Measurements from ENCODE around the gene KCNT2.
A peak's percentile ranks its signal among the peaks of the same experiment; 100 is the strongest.

The KCNT2 gene

GRCh38 chr1:196387766-196388165 lies 220.5 kb downstream of the KCNT2 start:
- DNase-seq: no peak

- no peak for DNase-seq
These were observed 223.1 kb downstream of the KCNT2 start for GRCh38 chr1:196385109-196385508.

- no peak for DNase-seq
These were observed 225.9 kb downstream of the KCNT2 start for GRCh38 chr1:196382383-196382782.

DNA sequence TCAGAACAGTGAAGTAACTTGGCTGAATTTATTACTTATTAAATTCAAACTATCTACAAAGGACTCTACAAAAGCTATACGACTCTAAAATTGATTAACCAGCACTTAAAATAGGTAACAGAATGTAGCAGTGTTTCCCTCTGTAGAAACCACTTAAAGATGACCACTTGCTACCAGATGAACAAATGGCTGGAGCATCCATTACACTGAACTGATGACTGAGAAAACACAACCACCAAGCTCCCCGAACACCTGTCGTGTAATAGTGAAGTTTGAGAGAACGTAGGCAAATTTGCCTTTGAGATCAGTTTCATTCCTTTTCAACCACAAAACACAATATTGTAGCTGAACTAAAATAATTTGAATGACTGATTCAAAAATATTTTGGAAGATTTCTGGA lies 226.7 kb downstream of the KCNT2 start:
- DNase-seq: no peak

DNA sequence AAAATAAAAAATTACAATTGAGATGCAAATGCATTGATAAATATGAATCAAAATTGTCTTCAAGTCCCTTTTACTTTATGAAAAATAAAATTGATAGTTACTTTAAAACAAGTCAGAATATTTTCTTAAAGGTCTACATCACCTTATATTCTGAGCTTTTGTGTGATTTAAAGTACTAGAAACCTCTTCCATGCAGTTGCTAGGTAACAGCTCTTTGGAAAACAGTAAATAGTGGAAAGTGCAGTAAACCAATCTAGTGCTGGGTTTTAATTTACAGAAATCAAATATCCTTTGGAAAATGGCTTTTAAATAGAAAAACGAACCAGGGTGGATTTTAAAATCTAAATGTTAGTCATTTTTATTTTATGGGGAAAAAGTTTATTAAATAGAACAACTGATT lies 227.9 kb downstream of the KCNT2 start:
- DNase-seq: no peak

- no peak for DNase-seq
These were observed 230.4 kb downstream of the KCNT2 start for GRCh38 chr1:196377811-196378210.

DNA sequence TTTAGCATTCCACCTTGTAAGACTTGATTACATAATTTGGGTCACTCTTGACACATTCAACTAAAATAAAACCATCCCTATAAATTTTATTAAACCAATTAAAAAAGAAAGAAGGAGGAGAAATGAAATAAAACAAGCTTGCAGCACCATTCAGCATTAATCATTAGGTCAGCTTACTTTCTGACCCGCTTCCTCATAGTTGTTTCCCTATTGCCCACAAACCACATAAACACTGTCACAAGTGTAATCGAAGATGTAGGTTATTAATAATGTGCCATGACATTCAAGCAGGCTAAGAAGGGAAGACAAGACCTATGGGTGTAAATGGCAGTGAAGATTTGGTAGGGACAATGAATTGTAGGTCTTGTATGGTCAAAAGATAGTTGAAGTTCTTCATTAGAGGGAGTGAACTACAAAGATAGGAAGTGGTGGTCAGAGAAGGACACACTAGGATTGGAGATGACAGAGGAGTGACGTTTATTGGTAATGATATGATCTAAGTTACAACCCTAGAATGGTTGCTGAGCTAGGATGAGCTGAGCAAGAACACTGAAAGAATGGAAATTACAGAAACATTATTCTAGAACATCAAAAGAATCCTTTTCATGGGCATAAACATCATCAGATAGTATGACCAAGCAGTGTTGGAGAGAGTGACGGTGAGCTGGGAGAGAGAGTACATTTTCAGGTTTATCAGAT lies 231.5 kb downstream of the KCNT2 start:
- DNase-seq: no peak

DNA sequence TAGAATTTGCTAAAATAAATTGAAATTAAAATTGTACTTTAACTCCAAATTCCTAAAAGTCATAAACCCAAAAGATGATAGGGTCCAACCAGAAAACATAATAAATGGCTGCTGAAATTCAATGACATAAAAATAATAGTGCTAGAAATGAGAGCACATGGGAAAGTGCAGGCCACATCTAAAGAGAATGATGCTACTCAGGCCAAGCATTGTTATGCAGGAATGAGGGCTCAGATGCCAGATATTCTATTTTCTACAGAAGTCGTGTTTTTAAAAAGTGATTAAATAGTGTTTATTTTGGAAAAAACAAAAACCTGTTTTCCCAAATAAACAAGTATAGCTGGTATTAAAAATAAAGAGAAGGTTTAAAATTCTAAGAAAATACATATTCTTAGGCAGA lies 234.4 kb downstream of the KCNT2 start:
- no peak for DNase-seq

DNA sequence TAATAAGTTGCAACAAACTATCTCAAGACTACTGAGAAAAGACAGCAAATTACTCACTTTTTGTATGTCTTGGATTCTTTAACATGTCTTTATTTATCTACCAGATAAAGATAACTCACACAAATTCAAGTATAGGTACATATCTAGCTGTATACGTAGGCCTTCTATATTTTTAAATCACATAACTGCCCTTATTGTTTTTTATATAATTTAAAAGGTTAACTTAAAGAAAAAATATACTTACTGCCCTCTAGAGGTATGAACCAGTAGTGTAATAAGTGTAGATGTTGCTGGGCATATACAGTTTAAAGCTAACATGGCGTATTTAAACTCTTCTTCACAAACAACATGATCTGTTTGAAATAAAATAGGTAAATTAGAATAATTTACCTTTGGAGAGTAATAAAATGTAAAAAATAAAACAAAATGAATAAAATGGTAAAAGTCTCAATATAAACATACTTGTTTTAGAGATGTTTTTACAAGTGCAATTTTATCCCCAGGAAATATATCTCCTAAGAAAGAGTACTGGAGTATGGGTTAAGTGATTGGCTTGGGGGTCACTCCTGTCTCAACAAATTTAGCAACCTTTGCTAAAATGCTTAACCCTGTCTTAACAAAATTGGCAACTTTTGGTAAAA lies 235.2 kb downstream of the KCNT2 start:
- peak; percentile 17 for DNase-seq

DNA sequence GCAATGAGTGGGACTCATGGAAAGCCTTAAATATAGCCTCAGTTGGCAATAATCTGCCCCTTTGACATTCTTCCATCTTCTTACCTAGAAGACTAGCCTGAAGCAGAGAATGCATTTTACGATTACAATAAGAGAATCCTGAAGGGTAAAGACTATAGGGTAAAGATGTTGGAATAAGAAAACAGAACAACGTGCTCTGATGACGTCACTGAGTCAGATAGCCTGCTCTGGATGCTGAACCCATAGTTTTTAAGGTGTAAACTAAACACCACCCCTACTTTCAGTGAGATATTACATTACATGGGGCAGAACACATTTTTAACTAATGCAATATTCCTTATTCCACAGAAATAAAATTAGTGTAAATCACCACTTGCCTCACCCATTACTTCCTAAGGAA lies 240.4 kb downstream of the KCNT2 start:
- DNase-seq: no peak

GRCh38 chr1:196366817-196367495 lies 241.3 kb downstream of the KCNT2 start:
- DNase-seq: no peak

GRCh38 chr1:196361112-196361714 lies 247.0 kb downstream of the KCNT2 start:
- no peak for DNase-seq

GRCh38 chr1:196357913-196358312 lies 250.3 kb downstream of the KCNT2 start:
- no peak for DNase-seq

DNA sequence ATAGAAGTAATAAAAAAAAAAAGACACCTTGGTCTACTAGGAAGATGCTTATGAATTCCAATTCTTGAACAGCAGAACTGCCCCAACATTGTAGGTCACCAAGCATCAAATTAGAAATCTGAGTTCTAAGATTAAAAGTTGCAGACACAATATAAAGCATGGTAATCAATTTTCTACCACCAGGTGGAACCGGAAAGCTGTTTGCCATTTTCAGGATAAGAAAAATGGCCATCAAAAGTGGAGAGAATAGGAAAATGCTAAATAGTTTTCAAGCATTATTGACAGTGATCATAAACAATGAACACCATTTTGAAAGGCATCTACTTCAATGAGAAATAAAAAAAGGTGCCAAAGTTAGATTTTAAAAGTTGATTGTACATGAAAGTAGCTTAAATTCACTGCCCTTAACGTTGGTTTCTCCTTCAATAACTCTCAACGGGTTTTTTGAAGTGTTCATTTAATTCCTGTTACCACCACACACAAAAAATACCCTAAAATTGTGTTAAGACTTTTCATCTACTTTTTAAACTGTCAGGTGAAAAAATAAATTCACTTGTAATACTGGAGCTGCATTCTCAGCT lies 252.9 kb downstream of the KCNT2 start:
- DNase-seq: peak; percentile 18

- no peak for DNase-seq
These were observed 263.8 kb downstream of the KCNT2 start for GRCh38 chr1:196344453-196344852.

- no peak for DNase-seq
These were observed 283.9 kb downstream of the KCNT2 start for GRCh38 chr1:196324345-196324744.

- DNase-seq: no peak
These were observed 284.4 kb downstream of the KCNT2 start for GRCh38 chr1:196323869-196324268.

DNA sequence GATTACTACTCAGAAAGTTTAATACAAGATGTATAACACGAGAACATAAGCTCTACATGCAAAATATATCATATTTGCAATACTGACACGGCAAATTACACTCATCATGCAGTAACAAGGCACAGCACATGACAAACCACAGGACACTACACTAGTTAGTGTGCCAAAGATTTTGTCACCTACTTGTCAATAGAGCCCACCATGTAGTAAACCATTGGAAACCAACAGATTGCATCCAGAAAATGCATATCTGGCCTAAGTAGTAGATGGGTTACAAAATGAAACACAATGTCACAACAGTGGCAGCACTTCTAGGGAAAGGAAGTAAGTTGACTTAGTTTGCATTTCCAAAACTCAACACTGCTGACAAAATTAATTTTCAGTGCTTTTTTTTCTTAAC lies 288.9 kb downstream of the KCNT2 start:
- no peak for DNase-seq

DNA sequence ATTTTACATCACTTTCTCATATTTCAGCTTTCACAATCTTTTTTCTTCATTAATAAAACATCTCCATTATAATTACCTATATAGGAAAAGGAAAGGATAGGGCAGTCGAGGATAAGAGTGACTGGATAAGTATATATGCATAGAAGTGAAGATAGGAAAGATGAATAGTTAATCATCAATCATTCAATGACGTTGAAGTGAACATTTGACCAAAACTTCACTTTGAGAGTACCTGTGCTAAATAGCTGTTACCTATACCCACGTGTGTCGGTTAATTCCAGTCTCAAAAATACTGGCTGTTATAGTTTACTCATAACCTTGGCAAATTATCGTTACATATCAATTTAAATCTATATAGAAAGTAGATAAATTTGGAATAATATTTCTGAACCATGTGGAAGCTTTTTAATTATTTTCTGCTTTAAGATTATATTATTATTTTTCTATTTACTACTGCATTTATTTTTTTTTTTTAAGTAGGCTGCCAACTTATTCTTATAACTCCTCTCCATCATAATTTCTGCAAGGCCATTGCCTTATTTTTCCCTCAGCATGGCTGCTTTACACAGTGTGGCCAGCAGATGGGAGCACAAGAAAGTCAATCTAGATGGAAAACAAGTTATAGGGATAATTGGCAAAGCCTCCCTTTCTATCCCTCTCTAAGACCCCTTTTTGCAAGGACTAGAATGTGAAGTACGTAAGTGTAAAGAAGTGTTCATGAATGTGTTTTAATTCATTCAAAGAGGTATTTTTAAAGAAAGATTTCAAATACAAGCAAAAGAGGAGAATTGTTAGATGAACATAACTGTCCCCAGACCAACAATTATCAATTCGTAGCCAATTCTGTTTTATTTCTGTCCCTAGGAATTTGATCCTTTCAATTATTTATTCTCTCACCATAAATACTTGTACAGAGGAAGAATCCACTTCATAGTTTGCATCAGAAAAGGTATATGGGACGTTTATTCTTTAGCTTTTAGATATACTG lies 290.4 kb downstream of the KCNT2 start:
- DNase-seq: peak; percentile 42

- DNase-seq: no peak
These were observed 295.5 kb downstream of the KCNT2 start for GRCh38 chr1:196312739-196313138.

- peak; percentile 36 for DNase-seq
These were observed 298.9 kb downstream of the KCNT2 start for GRCh38 chr1:196309386-196309785.

GRCh38 chr1:196308176-196308575 lies 300.1 kb downstream of the KCNT2 start:
- DNase-seq: no peak
